GM18498 (cell line): Measurements from ENCODE around the gene SPOP.
"Not testable (repeated sequence)": the region's sequence is repeated elsewhere in the genome, so short reads cannot be mapped to it uniquely, and the experiment has no call there.

Experiments
- ATAC-seq: cut with Tn5 transposase; IDR thresholded peaks from one replicate; pipeline ENCODE4 v1.9.1; 2021; ENCODE audit warnings: mild to moderate bottlenecking, moderate library complexity; ENCODE audit not compliant: unreplicated experiment

Gene SPOP

DNA sequence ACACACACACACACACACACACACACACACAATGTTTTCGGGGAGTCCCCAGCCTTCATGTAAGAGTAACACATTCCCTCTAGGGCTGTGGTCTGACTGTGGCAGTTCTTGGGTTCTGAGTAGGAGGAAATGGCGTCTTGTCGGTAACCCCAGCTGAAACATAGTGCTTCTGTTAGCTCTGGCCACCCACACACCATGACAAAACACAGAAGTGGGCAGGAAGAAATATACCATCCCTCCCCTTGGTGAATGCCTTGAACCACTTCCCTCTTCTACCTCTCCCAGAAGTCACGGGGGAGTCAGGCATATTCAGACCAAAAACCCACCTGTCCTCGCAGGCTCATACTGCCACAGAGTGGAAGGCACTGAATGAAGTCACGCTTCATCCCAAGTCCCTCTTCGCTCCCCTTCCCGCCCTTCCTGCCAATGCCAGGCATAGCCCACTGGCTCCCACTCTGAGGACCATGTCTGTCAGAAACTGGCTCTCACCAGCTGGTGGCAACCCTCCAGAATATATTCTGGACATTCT lies 18.4 kb upstream of the SPOP start:
- no peak for ATAC-seq

- ATAC-seq, result no peak
Measured at GRCh38 chr17:49695698-49696232, 17.9 kb upstream of the SPOP start.

DNA sequence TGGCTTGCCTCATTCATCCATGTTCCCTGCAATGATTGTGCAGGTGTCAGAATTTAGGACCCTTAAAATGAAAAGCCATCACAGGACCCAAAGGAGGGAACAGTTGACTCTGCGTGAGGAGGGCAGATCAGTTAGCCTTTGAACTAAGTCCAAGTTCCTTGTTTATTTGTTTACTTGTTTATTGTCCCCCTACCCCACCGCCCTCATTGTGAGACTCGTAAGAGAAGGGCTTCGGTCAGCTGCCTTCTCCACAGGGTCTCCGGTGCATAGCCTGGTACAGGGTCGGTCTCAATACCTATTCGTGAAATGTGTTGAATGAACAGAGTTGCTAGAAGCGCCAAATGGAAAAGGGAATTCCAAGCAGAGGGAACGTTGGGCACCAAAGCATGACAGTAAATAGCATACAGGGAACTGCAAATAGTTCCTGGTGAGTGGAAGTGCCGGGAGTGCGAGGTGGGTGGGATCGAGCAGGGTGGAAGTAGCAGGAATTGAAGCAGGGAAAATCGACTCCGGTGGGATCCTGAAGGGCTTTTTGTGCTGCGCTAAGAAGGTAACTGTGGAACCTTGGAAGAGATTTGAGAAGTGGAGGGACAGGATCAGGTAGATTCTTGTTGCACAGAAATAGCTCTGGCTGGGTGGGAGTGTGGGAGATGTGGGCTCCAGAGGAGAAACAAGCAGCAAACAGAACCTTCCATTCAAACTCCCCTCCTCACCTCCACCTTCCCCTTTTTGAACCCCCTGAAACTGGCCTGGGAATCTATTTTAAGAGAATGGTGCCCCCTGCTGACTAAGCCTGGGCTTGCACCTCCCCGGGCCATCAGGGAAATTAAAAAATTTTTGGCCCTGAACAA lies 17.2 kb upstream of the SPOP start:
- ATAC-seq, result no peak

- ATAC-seq, result no peak
Measured at GRCh38 chr17:49692751-49693150, 14.9 kb upstream of the SPOP start.

- ATAC-seq, result no peak
Measured at GRCh38 chr17:49691677-49692191, 13.8 kb upstream of the SPOP start.

DNA sequence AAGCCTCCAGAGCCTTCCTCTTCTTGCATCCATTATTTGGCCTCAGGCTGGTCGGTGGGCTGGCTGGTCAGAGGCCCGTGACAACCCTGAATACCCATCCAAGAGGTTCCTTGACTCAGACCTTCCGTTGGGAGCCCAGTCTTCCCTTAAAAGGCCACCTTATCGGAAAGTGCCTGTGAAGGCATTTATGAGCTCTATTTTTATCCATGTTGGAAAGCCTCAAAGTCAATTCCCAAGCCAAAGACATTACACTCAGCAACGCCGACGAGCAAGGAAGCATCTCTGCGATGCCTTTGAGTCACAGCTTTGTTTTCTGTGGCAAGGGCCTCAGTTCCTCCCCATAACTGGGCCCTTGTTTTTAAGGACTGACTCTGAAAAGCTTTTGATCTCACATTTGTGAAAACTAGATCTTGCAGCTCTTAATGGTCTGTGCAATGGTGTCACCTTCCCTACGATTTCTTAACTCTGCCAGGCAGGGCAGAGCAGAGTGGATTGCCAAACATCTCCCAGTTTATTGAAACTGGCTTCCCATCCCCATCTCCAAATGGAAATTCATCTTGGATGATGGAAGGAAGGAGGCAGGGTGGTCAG lies 13.3 kb upstream of the SPOP start:
- ATAC-seq, result no peak

DNA sequence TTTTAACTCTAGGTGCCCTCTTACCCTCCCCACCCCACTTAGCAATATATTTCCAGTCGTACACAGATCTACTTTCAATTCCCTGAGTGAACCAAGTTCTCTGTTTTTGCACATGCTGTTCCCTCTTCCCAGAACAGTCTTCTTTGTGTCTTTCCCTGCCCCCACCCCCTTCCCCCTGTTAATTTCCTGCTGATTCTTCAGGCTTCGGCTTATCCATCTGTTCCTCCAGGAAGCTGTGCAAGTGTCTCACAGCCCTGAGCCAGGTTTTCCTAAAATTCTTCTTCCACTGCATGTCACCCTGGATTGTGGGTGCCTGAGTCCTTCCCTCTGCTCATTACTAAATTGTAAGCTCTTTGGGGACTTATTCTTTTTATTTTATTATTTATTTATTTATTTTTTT lies 12.4 kb upstream of the SPOP start:
- ATAC-seq, result no peak

DNA sequence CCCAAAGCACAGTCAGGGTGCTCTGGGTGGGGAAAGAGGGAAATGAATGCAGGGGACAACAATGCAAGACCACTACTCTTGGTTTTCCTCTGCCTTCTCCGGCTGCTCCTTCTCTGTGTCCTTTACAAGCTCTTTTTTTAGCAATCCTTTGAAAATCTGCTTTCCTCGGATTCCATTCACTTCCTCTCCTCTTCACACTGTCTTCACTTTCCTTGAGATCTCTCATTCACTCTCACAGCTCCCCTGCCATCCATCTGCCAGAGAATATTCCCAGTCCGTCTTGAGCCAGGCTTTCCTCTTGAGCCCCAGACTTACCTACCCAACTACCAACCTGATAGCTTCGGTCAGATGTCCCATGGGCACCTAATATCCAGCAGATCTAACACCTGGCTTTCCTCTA lies 11.0 kb upstream of the SPOP start:
- no peak for ATAC-seq

GRCh38 chr17:49687878-49688491 lies 10.1 kb upstream of the SPOP start:
- no peak for ATAC-seq

- ATAC-seq, result no peak
Measured at GRCh38 chr17:49681106-49681979, 3.4 kb upstream of the SPOP start.

DNA sequence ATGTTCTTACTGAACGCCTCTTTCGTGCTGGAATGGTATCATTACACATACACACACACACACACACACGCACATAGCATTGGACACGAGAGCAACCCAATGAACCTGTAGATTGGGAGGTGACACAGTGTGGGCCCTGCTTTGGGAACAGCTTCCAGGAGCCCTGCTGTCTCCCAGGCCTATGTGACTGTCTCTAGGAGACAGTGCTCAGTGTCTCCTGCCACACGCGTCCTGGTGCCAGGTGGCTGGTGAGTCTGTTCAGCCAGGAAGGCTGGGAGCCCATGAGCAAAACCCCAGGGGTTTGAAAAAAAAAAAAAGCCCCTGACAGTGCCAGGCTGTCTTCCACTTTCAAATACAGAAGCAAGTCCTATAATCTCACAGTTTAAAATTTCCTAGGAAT lies 2.4 kb upstream of the SPOP start:
- ATAC-seq, result no peak

DNA sequence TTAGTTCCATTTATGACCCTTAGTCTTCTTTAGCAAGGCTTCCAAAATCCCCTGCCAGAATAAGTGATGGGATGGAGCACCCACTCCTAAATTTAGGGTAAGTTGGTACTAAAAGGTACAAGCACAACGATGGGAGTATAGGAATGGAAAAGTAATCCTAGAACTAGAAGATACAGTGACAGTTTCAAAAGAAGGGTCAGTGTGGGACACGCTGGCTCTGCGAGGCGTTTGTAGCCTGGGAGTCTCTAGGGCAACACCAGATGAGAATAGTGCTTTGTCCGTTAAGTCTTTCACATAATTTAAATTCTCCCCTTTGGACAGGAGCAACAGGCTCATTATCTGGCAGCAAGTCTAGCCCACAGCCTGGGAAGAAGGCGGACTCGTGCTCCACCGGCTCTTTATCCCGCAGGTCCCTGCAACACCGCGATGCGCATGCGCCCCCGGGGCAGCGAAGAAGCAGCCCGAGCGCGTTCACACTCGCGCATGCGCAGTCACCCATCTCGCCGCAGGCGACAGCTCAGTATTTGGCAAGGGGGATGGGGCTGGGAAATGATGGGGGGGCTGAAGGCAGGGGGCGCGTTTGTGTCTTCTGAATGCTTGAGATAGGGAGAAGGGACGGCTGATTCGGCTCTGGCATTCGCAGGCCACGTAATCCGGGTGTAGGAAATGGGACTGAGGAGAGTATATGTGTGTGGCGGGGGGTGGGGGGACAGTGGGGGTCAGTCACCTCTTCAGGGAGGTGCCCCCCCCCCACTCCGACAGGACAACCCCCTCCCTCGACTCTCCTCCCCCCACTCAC lies 564 bp downstream of the SPOP start:
- ATAC-seq, result peak; percentile 48

GRCh38 chr17:49676276-49676868 lies 1.5 kb downstream of the SPOP start:
- ATAC-seq, result peak; percentile 69

DNA sequence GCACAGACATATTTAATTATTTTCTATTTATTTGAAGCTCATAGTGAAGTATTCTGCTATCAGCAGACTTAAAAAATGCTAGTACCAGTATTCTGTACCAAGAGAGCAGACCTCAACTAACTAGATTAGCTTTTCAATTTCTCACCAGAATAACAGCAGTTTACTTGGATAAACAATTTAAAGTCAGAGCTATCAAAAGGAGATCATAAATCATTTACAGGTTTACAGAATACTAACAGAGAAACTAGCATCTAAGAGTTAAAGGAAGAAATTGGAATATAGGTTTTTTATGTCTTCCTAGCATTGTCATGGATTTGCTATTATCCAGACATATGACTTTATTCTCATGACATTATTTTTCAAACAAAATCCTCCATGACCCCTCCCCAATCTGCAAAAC lies 3.4 kb downstream of the SPOP start:
- no peak for ATAC-seq

GRCh38 chr17:49673679-49674078 lies 4.2 kb downstream of the SPOP start:
- ATAC-seq, result not testable (repeated sequence)

DNA sequence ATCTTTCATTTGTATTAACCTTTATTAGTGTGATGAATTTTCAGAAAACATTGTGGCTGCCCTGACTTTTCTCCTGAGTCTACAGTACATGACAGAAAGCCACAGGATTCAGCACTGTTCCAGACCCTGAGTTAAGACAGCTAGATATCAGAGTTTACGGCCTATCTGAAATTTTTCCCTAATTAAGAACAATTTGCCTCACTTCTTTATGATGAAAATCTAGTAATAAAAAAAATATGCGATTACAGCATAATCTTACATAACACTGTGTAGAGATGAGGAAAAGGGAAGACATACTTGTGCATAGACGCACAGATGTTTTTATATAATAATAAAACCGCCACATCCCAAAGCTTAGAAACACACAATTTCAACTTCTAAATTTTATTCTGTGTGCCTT lies 7.3 kb downstream of the SPOP start:
- ATAC-seq, result no peak

DNA sequence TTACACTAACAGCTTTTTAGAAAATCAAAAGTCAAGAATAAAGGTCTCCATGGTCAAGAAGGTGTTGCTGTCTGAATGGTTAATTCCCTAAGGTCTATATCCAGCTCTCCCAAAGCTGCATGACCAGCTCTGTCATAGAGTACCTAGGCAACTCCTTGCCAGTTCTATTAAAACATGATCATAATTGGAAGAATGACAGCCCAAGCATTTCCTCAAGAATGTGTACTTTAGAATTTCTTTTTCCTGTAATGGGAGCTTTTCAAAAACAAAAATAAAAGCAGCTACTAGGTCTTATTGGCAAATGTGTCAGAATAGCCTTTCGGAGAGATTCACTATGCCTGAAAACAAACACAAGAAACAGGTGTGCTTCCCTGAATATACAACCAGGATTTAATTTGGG lies 7.9 kb downstream of the SPOP start:
- ATAC-seq, result no peak

- ATAC-seq, result no peak
Measured at GRCh38 chr17:49667854-49668253, 10.0 kb downstream of the SPOP start.

- no peak for ATAC-seq
Measured at GRCh38 chr17:49664706-49665211, 13.1 kb downstream of the SPOP start.
